Fibroblast of mammary gland (primary cell): ENCODE data around the gene GNL1.

Experiments used
- DNase-seq: peaks from one replicate; pipeline ENCODE4 v3.0.0-alpha.2; 2010; ENCODE audit warnings: low read depth
- H3K4me3 ChIP-seq: 2 replicates; pipeline ENCODE4 v1.5.1; 2011; ENCODE audit warnings: low read depth, mild to moderate bottlenecking, low read length, moderate library complexity; ENCODE audit not compliant: control insufficient read depth
- TF ChIP-seq, protein P1 (sequence below): conservative IDR thresholded peaks from 2 replicates; pipeline ENCODE4 v1.5.1; 2011; ENCODE audit warnings: low read depth, low read length, inconsistent platforms; ENCODE audit not compliant: control insufficient read depth, insufficient read depth

Gene GNL1

DNA sequence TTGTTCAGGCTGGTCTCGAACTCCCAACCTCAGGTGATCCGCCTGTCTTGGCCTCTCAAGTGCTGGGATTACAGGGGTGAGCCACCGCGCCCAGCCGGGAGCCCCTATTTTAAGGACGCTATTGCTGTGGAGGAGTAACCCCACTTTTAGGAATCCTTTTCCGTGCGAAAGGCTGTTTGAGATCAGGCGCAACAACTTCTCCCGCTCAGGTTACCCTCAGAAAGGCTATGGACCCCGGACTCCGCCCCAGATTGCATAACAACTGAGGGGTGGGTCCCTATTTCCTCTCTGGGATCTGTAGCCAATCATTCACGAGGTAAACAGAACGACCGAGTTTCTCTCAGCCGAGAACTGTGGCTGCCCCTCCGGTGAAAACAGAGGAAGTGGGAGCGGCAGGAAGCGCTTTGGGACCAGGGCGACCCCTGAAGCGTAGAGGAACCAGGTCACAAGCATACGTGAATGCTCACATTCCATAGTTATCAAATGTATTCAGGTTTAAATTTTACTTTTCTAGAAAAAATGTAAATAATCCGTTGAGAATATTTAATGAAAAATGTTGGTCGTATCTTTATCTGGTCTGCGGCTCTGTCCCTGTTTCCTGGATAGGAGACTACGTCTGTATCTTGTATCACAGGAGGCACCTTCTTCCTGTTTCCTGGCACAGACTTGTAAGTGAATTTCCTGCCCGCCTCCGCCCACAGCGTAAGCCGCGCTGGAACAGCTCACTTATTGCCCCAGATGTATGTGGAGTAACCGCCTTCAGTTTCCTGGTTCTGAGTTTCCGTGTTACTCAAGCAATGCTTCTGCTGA lies 40.1 kb downstream of the GNL1 start:
- TF ChIP-seq, protein P1, sequence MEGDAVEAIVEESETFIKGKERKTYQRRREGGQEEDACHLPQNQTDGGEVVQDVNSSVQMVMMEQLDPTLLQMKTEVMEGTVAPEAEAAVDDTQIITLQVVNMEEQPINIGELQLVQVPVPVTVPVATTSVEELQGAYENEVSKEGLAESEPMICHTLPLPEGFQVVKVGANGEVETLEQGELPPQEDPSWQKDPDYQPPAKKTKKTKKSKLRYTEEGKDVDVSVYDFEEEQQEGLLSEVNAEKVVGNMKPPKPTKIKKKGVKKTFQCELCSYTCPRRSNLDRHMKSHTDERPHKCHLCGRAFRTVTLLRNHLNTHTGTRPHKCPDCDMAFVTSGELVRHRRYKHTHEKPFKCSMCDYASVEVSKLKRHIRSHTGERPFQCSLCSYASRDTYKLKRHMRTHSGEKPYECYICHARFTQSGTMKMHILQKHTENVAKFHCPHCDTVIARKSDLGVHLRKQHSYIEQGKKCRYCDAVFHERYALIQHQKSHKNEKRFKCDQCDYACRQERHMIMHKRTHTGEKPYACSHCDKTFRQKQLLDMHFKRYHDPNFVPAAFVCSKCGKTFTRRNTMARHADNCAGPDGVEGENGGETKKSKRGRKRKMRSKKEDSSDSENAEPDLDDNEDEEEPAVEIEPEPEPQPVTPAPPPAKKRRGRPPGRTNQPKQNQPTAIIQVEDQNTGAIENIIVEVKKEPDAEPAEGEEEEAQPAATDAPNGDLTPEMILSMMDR: no peak
- peak; percentile 98 for DNase-seq
- H3K4me3 ChIP-seq: peak overlapping the region; percentile 59

- TF ChIP-seq, protein P1: no peak
- DNase-seq: no peak
- H3K4me3 ChIP-seq: no peak overlapping the region
Measured at GRCh38 chr6:30515106-30515505, 41.2 kb downstream of the GNL1 start.

GRCh38 chr6:30513451-30513850 lies 42.8 kb downstream of the GNL1 start:
- no peak for DNase-seq
- no peak overlapping the region for H3K4me3 ChIP-seq
- TF ChIP-seq, protein P1: no peak

- no peak for DNase-seq
- TF ChIP-seq, protein P1: no peak
- no peak overlapping the region for H3K4me3 ChIP-seq
Measured at GRCh38 chr6:30511169-30511546, 45.1 kb downstream of the GNL1 start.

DNA sequence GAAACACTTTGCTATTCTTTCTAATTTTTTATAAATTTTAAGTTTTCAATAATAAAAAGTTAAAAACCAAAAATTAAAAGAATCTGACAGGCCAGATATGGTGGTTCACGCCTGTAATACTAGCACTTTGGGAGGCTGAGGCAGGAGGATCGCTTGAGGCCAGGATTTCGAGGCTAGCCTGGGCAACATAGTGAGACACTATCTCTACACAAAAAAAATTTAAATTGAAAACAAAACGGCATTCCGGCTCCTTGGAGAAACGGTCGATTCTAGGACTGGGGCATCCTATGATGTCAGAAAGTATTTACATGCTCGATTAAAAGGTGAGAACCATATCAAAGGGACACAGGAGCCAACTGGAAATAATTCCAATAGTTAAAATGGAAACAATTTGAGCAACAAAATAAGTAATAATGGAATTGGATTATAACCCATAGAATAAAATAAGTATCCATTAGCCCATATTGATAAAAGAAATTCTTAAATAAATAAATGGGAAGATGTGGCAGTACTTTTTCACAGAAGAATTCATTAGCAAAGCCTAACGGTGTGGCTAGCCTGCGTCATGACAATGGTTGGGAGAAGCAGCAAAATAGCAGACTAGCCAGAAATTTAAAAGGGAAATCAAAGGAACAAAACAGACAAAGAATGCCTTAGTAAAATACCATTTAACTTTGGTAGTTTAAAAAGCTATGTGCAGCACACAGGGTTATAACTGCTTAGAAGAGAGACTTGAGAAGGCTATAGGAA lies 45.7 kb downstream of the GNL1 start:
- H3K4me3 ChIP-seq: no peak overlapping the region
- TF ChIP-seq, protein P1: no peak

GRCh38 chr6:30508890-30509736 lies 47.2 kb downstream of the GNL1 start:
- DNase-seq: no peak
- TF ChIP-seq, protein P1: no peak
- no peak overlapping the region for H3K4me3 ChIP-seq

More for the DNA sequence above, 45.7 kb downstream of the GNL1 start:
- DNase-seq: no peak
